GM12872 (cell line): ENCODE results near the gene ACTR10.

ENCODE experiments used
- TF ChIP-seq, protein P1 (sequence below): IDR thresholded peaks from 3 replicates; pipeline ENCODE4 v1.5.1; 2011; ENCODE audit warnings: low read depth, mild to moderate bottlenecking, low read length, moderate library complexity; ENCODE audit not compliant: insufficient read depth

ACTR10 gene

DNA sequence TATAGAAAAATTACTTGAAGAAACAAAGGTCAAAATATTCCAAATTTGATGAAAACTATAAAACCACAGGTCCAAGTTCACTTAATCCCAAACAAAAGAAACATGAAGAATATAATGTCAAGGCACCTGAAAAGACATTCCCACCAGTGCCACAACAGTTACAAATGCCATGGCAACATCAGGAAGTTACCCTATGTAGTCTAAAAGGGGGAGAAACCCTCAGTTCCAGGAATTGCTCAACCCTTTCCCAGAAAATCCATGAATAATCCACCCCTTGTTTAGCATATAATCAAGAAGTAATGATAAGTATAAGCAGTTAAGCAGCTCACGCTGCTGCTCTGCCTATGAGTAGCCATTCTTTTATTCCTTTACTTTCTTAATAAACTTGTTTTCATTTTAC, 3.8 kb upstream of the ACTR10 start:
- TF ChIP-seq, protein P1, sequence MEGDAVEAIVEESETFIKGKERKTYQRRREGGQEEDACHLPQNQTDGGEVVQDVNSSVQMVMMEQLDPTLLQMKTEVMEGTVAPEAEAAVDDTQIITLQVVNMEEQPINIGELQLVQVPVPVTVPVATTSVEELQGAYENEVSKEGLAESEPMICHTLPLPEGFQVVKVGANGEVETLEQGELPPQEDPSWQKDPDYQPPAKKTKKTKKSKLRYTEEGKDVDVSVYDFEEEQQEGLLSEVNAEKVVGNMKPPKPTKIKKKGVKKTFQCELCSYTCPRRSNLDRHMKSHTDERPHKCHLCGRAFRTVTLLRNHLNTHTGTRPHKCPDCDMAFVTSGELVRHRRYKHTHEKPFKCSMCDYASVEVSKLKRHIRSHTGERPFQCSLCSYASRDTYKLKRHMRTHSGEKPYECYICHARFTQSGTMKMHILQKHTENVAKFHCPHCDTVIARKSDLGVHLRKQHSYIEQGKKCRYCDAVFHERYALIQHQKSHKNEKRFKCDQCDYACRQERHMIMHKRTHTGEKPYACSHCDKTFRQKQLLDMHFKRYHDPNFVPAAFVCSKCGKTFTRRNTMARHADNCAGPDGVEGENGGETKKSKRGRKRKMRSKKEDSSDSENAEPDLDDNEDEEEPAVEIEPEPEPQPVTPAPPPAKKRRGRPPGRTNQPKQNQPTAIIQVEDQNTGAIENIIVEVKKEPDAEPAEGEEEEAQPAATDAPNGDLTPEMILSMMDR: no peak

DNA sequence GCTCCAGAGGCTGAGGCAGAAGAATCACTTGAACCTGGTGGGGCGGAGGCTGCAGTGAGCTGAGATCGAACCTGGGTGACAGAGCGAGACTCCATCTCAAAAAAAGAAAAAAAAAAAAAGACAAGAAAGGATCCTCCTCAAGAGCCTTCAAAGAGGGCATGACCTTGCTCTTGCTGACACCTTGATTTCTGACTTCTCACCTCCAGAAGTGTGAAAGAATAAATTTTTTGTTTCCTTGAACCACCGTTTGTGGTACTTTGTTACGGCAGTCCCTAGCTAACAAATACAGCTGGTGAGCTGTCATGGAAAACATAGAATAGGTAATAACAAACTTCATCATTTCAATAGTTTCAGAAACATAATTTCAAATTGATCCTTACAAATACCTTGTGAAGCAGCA, 1.9 kb upstream of the ACTR10 start:
- TF ChIP-seq, protein P1: no peak

DNA sequence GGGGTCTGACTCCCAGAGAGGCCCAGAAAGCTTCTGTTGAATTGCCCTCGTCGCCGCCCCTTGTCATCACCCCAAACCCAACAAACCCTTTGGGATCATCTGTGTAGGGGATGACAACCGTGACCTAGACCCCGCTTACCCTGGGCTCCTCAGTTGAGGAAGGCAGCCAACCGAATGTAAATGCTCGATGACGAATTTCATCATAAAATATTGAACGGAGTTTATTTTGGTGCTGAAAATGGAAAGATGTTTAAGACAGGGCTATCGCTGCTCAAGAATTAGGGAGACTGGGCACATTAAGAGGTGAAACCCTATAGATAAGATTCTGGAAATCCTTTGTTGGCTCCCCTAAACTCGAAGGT, 512 bp downstream of the ACTR10 start:
- TF ChIP-seq, protein P1: no peak

DNA sequence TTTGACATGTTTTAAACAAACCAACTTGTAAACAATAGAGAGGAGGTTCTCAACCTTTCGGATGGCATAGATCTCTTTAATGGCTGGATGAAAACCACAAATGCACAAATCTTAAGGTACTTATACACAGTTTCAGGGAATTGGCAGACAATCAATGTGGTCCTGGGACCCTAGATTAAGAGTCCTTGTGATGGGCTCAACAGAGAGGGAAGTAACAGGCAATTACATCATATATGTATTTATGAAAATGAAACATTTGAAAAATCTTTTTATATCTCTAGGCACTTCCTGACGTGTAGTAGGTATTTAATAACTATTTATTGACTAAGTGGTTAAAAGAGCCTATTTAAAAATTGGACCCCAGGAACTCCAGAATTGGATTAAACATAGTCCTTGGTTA, 897 bp downstream of the ACTR10 start:
- TF ChIP-seq, protein P1: no peak

DNA sequence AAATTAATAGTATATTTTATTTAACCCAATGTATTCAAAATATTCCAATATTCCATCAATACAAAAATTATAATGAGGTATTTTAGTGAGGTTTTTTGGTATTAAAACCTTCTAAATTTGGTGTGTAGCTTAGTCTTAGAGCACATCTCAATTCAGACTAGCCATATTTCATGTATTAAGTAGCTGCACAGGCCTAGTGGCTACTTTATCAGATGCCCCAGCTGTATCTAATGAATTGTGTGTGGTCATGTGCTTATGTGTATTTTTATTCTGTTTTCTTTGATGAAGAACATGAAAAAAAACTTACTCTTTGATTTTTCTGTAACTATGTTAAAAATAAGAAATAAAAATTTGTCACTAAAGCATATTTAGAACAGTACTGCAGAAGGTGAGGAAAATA, 13.2 kb downstream of the ACTR10 start:
- TF ChIP-seq, protein P1: no peak

DNA sequence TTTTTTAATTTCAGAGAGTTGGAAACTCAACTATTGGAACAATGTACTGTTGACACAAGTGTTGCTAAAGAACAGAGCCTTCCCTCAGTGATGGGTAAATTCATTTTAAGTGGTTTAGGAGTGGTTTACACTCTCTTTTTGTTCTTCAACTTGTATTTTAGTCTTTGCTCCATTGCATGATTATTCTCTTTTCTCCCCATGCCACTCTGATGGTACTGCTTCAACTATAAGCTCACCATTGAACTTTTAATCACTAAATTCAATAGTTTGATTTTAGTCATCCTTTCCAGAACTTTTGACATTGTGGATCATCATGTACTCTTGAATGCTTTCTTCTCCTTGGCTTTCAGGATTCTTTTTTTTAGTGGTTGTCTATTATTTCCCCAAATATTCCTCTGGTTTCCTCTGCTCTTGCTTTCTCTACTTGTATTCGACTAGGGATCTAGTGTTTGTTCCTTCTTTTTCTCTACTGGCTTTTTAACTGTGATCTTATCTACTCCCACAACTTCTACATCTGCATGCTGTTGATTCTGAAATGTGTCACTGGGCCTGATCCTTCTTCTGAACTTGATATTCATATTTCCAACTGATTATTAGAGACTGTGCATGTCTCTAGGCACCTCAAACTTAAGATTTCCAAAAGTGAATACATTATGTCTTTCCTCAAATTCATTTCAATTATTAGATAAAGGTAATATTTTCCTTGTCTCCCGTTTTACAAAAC, 15.4 kb downstream of the ACTR10 start:
- TF ChIP-seq, protein P1: no peak

DNA sequence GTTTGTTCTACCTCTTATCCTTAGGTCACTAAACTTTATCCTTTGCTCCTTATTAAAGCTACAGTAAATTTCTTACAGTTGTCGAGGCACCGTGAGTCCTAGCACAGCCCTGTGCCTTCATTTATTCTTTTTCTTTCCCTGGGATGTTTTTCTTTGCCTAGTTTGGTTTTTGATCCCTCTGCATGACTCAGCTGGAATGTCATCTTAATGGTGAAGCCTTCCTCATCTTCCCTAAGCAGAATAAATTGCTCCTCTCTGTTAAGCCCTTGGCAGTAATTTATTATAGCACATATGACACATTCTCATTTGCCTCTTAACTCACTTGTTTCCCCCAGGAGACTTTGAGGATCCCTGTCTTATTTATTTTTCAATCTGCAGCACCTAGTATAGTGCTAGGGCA, 16.6 kb downstream of the ACTR10 start:
- TF ChIP-seq, protein P1: no peak
